Bronchial epithelial cell (primary cell): ENCODE data around the gene CCNT2. TPM values are rescaled to one million over a fixed set of nuclear protein-coding genes. Genes with fewer than 3 reads are reported as not detected.
A peak's percentile ranks its signal among the peaks of the same experiment; 100 is the strongest.

Experiments used
- DNase-seq: peaks from one replicate; pipeline ENCODE4 v3.0.0-alpha.2; 2010; ENCODE audit warnings: low read depth
- FAIRE-seq: peaks from 2 replicates; lab custom pipeline; 2011; peaks lifted over from hg19 to GRCh38; lab: Jason Lieb, UNC
- H3K27me3 ChIP-seq: 2 replicates; pipeline ENCODE4 v1.5.1; 2011; ENCODE audit warnings: low read length; ENCODE audit not compliant: control insufficient read depth, insufficient read depth
- H3K36me3 ChIP-seq: 2 replicates; pipeline ENCODE4 v1.5.1; 2011; ENCODE audit warnings: low read length; ENCODE audit not compliant: control insufficient read depth, insufficient read depth
- H3K4me3 ChIP-seq: 2 replicates; pipeline ENCODE4 v1.5.1; 2011; ENCODE audit warnings: mild to moderate bottlenecking, low read depth, low read length, control low read depth
- CTCF ChIP-seq: IDR thresholded peaks from 2 replicates; pipeline ENCODE4 v1.5.1; 2011; ENCODE audit warnings: mild to moderate bottlenecking, moderate library complexity, low read length, control low read depth, inconsistent platforms; ENCODE audit not compliant: insufficient read depth, severe bottlenecking
- total RNA-seq: library from RNA; depleted of rRNA; stranded (reverse); fragments of >200 nt; gene quantifications from 2 replicates; pipeline ENCODE4 v1.2.1, GENCODE V29; 2014

Gene CCNT2
- total RNA-seq = 24.0 and 24.3 TPM in 2 replicates

- no peak for FAIRE-seq
- TF ChIP-seq CTCF = peak; percentile 26
- Histone ChIP-seq H3K27me3 (no peaks in the 10 kb centered on the region), H3K4me3 (peak within 1 kb of the TSS; percentile 92), H3K36me3 (no peaks in the 10 kb centered on the region)
- DNase-seq = peak; percentile 95
These were observed at the start of gene CCNT2 for GRCh38 chr2:134918526-134919340. Gene CCNT2 (plus strand): TSS chr2:134918822. CDS start chr2:134918855, 33 bp downstream.

- Histone ChIP-seq H3K27me3 (no peaks in the 10 kb centered on the region), H3K4me3 (no peak overlapping the region), H3K36me3 (no peaks in the 10 kb centered on the region)
- DNase-seq = no peak
- no peak for TF ChIP-seq CTCF
- FAIRE-seq = no peak
These were observed 48.5 kb upstream of the CCNT2 start for GRCh38 chr2:134869946-134870736.

GRCh38 chr2:134873152-134873551, 45.5 kb upstream of the CCNT2 start:
- FAIRE-seq = no peak
- TF ChIP-seq CTCF = no peak
- Histone ChIP-seq H3K36me3 (no peaks in the 10 kb centered on the region), H3K27me3 (no peaks in the 10 kb centered on the region), H3K4me3 (no peak overlapping the region)
- no peak for DNase-seq

GRCh38 chr2:134875309-134875708, 43.3 kb upstream of the CCNT2 start:
- no peak for TF ChIP-seq CTCF
- no peak overlapping the region for H3K4me3 ChIP-seq
- no peaks in the 10 kb centered on the region for H3K36me3 ChIP-seq
- DNase-seq (no peak), FAIRE-seq (no peak)
- H3K27me3 ChIP-seq = no peaks in the 10 kb centered on the region

- no peak overlapping the region for H3K4me3 ChIP-seq
- DNase-seq (no peak), FAIRE-seq (no peak)
- no peak for TF ChIP-seq CTCF
- H3K36me3 ChIP-seq = no peaks in the 10 kb centered on the region
- no peaks in the 10 kb centered on the region for H3K27me3 ChIP-seq
These were observed 35.8 kb upstream of the CCNT2 start for GRCh38 chr2:134882773-134883172.
